Measurements from ENCODE around the gene SYNDIG1. TPM values are rescaled to one million over a fixed set of nuclear protein-coding genes. Genes with fewer than 3 reads are reported as not detected.
"Not testable (repeated sequence)": the region's sequence is repeated elsewhere in the genome, so short reads cannot be mapped to it uniquely, and the experiment has no call there.

Gene SYNDIG1
- total RNA-seq, 8 experiments from 2014 or later, result 5.0 to 64.6 (median 11.3) TPM

- Histone ChIP-seq H3K4me3 (no peak overlapping the region), H3K4me1 (replicated peaks in 1 of 2) (no peaks in the 10 kb centered on the region), H3K27ac (no peak overlapping the region)
- in situ Hi-C loops (cut with MboI; ENCODE audit: low pct_unique_long_range_greater_than_20kb in 2 of 9, low sequenced_read_pairs in 9 of 9, unreplicated experiment in 9 of 9), result no loop called here
- 0 to 100% (median 70%) methylated on average over 2 to 3 of the region's 3 CpGs; no CpG with 5 or more reads in 2 of the 10 experiments for WGBS, 10 experiments
- no peak for ATAC-seq (replicated peaks in 6 of 8)
Measured at GRCh38 chr20:24622856-24623255, 153.4 kb downstream of the SYNDIG1 start.

GRCh38 chr20:24626141-24626540, 156.7 kb downstream of the SYNDIG1 start:
- H3K4me3 ChIP-seq; ATAC-seq (replicated peaks in 6 of 8); H3K4me1 ChIP-seq (replicated peaks in 1 of 2); H3K27ac ChIP-seq; in situ Hi-C loops (cut with MboI; ENCODE audit: low pct_unique_long_range_greater_than_20kb in 2 of 9, low sequenced_read_pairs in 9 of 9, unreplicated experiment in 9 of 9): not testable (repeated sequence)
- WGBS, 10 experiments, result no CpG with 5 or more reads among the region's 29 CpGs

- H3K4me1 ChIP-seq (replicated peaks in 1 of 2), result no peaks in the 10 kb centered on the region
- H3K4me3 ChIP-seq, result no peak overlapping the region
- WGBS, 10 experiments, result 61 to 100% (median 88%) methylated on average over 2 to 6 of the region's 6 CpGs; no CpG with 5 or more reads in 3 of the 10 experiments
- in situ Hi-C loops (cut with MboI; ENCODE audit: low pct_unique_long_range_greater_than_20kb in 2 of 9, low sequenced_read_pairs in 9 of 9, unreplicated experiment in 9 of 9), result no loop called here
- H3K27ac ChIP-seq, result no peak overlapping the region
- no peak for ATAC-seq (replicated peaks in 6 of 8)
Measured at GRCh38 chr20:24627291-24627690, 157.9 kb downstream of the SYNDIG1 start.

- ATAC-seq (replicated peaks in 6 of 8), result no peak
- no peak overlapping the region for H3K27ac ChIP-seq
- 74 to 100% (median 82%) methylated on average over 1 to 11 of the region's 12 CpGs; no CpG with 5 or more reads in 4 of the 10 experiments for WGBS, 10 experiments
- in situ Hi-C loops (cut with MboI; ENCODE audit: low pct_unique_long_range_greater_than_20kb in 2 of 9, low sequenced_read_pairs in 9 of 9, unreplicated experiment in 9 of 9), result no loop called here
- no peaks in the 10 kb centered on the region for H3K4me1 ChIP-seq (replicated peaks in 1 of 2)
- no peak overlapping the region for H3K4me3 ChIP-seq
Measured at GRCh38 chr20:24627926-24628325, 158.5 kb downstream of the SYNDIG1 start.

GRCh38 chr20:24628985-24629384, 159.6 kb downstream of the SYNDIG1 start:
- 60 to 100% (median 90%) methylated on average over 1 to 6 of the region's 6 CpGs; no CpG with 5 or more reads in 3 of the 10 experiments for WGBS, 10 experiments
- Histone ChIP-seq H3K4me3 (no peak overlapping the region), H3K27ac (no peak overlapping the region), H3K4me1 (replicated peaks in 1 of 2) (no peaks in the 10 kb centered on the region)
- in situ Hi-C loops (cut with MboI; ENCODE audit: low pct_unique_long_range_greater_than_20kb in 2 of 9, low sequenced_read_pairs in 9 of 9, unreplicated experiment in 9 of 9), result no loop called here
- no peak for ATAC-seq (replicated peaks in 6 of 8)

- ATAC-seq (replicated peaks in 6 of 8), result peak in 1 of 8 experiments; percentile 36
- WGBS, 10 experiments, result 50 to 100% (median 92%) methylated on average over 1 to 3 of the region's 3 CpGs; no CpG with 5 or more reads in 6 of the 10 experiments
- in situ Hi-C loops (cut with MboI; ENCODE audit: low pct_unique_long_range_greater_than_20kb in 2 of 9, low sequenced_read_pairs in 9 of 9, unreplicated experiment in 9 of 9), result no loop called here
- H3K27ac ChIP-seq, result no peak overlapping the region
- no peak overlapping the region for H3K4me3 ChIP-seq
- peaks cover 2 to 4% of the 10 kb centered on the region in 2 donors for H3K4me1 ChIP-seq (replicated peaks in 1 of 2)
Measured at GRCh38 chr20:24629668-24630067, 160.2 kb downstream of the SYNDIG1 start.

- in situ Hi-C loops (cut with MboI; ENCODE audit: low pct_unique_long_range_greater_than_20kb in 2 of 9, low sequenced_read_pairs in 9 of 9, unreplicated experiment in 9 of 9), result no loop called here
- no peak overlapping the region for H3K4me3 ChIP-seq
- WGBS, 10 experiments, result 40 to 100% (median 94%) methylated on average over 1 to 6 of the region's 6 CpGs; no CpG with 5 or more reads in 4 of the 10 experiments
- no peak for ATAC-seq (replicated peaks in 6 of 8)
- no peak overlapping the region for H3K27ac ChIP-seq
- peaks cover 6 to 8% of the 10 kb centered on the region in 2 donors for H3K4me1 ChIP-seq (replicated peaks in 1 of 2)
Measured at GRCh38 chr20:24630486-24631172, 161.2 kb downstream of the SYNDIG1 start.

GRCh38 chr20:24631173-24631505, 161.7 kb downstream of the SYNDIG1 start:
- WGBS, 10 experiments, result 80 to 100% (median 91%) methylated on average over 1 to 6 of the region's 11 CpGs; no CpG with 5 or more reads in 5 of the 10 experiments
- in situ Hi-C loops (cut with MboI; ENCODE audit: low pct_unique_long_range_greater_than_20kb in 2 of 9, low sequenced_read_pairs in 9 of 9, unreplicated experiment in 9 of 9), result no loop called here
- Histone ChIP-seq H3K27ac (no peak overlapping the region), H3K4me3 (no peak overlapping the region), H3K4me1 (replicated peaks in 1 of 2) (peaks cover 7 to 8% of the 10 kb centered on the region in 2 donors)
- no peak for ATAC-seq (replicated peaks in 6 of 8)

GRCh38 chr20:24632581-24632980, 163.2 kb downstream of the SYNDIG1 start:
- peaks cover 17% of the 10 kb centered on the region in 2 donors for H3K4me1 ChIP-seq (replicated peaks in 1 of 2)
- H3K4me3 ChIP-seq, result no peak overlapping the region
- in situ Hi-C loops (cut with MboI; ENCODE audit: low pct_unique_long_range_greater_than_20kb in 2 of 9, low sequenced_read_pairs in 9 of 9, unreplicated experiment in 9 of 9), result no loop called here
- H3K27ac ChIP-seq, result no peak overlapping the region
- no peak for ATAC-seq (replicated peaks in 6 of 8)
- 37 to 94% (median 73%) methylated on average over 2 to 7 of the region's 7 CpGs; no CpG with 5 or more reads in 1 of the 10 experiments for WGBS, 10 experiments

GRCh38 chr20:24633026-24633425, 163.6 kb downstream of the SYNDIG1 start:
- no peak overlapping the region for H3K27ac ChIP-seq
- H3K4me3 ChIP-seq, result no peak overlapping the region

GRCh38 chr20:24633521-24633920, 164.1 kb downstream of the SYNDIG1 start:
- ATAC-seq (replicated peaks in 6 of 8), result no peak
- H3K4me3 ChIP-seq, result no peak overlapping the region
- no peak overlapping the region for H3K27ac ChIP-seq
- H3K4me1 ChIP-seq (replicated peaks in 1 of 2), result peaks cover 21 to 24% of the 10 kb centered on the region in 2 donors
- in situ Hi-C loops (cut with MboI; ENCODE audit: low pct_unique_long_range_greater_than_20kb in 2 of 9, low sequenced_read_pairs in 9 of 9, unreplicated experiment in 9 of 9), result no loop called here
- WGBS, 10 experiments, result 70 to 100% (median 96%) methylated on average over 1 to 9 of the region's 10 CpGs; no CpG with 5 or more reads in 6 of the 10 experiments

More at GRCh38 chr20:24633026-24633425, 163.6 kb downstream of the SYNDIG1 start:
- in situ Hi-C loops (cut with MboI; ENCODE audit: low pct_unique_long_range_greater_than_20kb in 2 of 9, low sequenced_read_pairs in 9 of 9, unreplicated experiment in 9 of 9), result no loop called here
- no peak for ATAC-seq (replicated peaks in 6 of 8)
- peaks cover 17 to 19% of the 10 kb centered on the region in 2 donors for H3K4me1 ChIP-seq (replicated peaks in 1 of 2)
- 80 to 100% (median 97%) methylated on average over 1 to 6 of the region's 12 CpGs; no CpG with 5 or more reads in 4 of the 10 experiments for WGBS, 10 experiments

- H3K27ac ChIP-seq, result no peak overlapping the region
- H3K4me1 ChIP-seq (replicated peaks in 1 of 2), result peaks cover 29 to 32% of the 10 kb centered on the region in 2 donors
- 0 to 71% (median 40%) methylated on average over 1 to 9 of the region's 9 CpGs; no CpG with 5 or more reads in 2 of the 10 experiments for WGBS, 10 experiments
- peak; percentile 87 to 97 (median 92) for ATAC-seq (replicated peaks in 6 of 8)
- H3K4me3 ChIP-seq, result no peak overlapping the region
- in situ Hi-C loops (cut with MboI; ENCODE audit: low pct_unique_long_range_greater_than_20kb in 2 of 9, low sequenced_read_pairs in 9 of 9, unreplicated experiment in 9 of 9), result no loop called here
Measured at GRCh38 chr20:24634855-24635254, 165.4 kb downstream of the SYNDIG1 start.

GRCh38 chr20:24636626-24637025, 167.2 kb downstream of the SYNDIG1 start:
- ATAC-seq (replicated peaks in 6 of 8), result no peak
- WGBS, 10 experiments, result 81 to 100% (median 90%) methylated on average over 1 to 2 of the region's 2 CpGs; no CpG with 5 or more reads in 2 of the 10 experiments
- peaks cover 29 to 32% of the 10 kb centered on the region in 2 donors for H3K4me1 ChIP-seq (replicated peaks in 1 of 2)
- no peak overlapping the region for H3K27ac ChIP-seq
- in situ Hi-C loops (cut with MboI; ENCODE audit: low pct_unique_long_range_greater_than_20kb in 2 of 9, low sequenced_read_pairs in 9 of 9, unreplicated experiment in 9 of 9), result no loop called here
- no peak overlapping the region for H3K4me3 ChIP-seq
